ENCODE measurements around the gene COL23A1.

GRCh38 chr5:178280631-178281030, 309.6 kb downstream of the COL23A1 start:
- TF ChIP-seq EZH2 (optimal IDR thresholded peaks at IDR 0.05; ENCODE audit: low read depth, low read length): no peak
- no peak for TF ChIP-seq CTCF (IDR thresholded peaks at IDR 0.05; ENCODE audit: low read length)

All from MM.1S (cell line).